22Rv1 (cell line): Measurements from ENCODE around the gene DCLRE1C.

Experiments used
- ZFX ChIP-seq: fragments of 450-650 bp; IDR thresholded peaks from 2 replicates; pipeline ENCODE4 v1.6.1; 2017; ENCODE audit warnings: antibody characterized with exemption, borderline replicate concordance
- TF ChIP-seq, protein P1 (sequence below): fragments of 450-650 bp; IDR thresholded peaks from 2 replicates; pipeline ENCODE4 v1.5.1; 2017; ENCODE audit warnings: mild to moderate bottlenecking

DNA sequence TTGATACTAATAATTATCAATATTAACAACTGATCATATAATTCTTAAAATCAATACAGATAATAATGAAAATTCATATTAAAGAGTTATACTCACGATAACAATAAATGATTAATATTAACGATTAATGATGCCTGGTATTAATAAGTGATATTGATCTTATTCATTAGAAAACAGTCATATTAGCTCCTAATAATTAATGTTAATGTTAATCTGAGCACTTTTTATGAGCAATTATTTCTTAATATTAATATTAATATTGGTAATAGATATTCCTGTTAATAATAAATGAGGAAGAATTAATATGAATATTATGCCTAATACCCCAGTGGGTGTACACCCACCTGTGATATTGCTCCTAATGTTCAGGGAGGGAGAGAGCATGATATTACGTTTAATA is 28.8 kb upstream of the DCLRE1C start:
- TF ChIP-seq, protein P1, sequence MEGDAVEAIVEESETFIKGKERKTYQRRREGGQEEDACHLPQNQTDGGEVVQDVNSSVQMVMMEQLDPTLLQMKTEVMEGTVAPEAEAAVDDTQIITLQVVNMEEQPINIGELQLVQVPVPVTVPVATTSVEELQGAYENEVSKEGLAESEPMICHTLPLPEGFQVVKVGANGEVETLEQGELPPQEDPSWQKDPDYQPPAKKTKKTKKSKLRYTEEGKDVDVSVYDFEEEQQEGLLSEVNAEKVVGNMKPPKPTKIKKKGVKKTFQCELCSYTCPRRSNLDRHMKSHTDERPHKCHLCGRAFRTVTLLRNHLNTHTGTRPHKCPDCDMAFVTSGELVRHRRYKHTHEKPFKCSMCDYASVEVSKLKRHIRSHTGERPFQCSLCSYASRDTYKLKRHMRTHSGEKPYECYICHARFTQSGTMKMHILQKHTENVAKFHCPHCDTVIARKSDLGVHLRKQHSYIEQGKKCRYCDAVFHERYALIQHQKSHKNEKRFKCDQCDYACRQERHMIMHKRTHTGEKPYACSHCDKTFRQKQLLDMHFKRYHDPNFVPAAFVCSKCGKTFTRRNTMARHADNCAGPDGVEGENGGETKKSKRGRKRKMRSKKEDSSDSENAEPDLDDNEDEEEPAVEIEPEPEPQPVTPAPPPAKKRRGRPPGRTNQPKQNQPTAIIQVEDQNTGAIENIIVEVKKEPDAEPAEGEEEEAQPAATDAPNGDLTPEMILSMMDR, result no peak
- no peak for TF ChIP-seq ZFX
